IMR-90 (cell line): ENCODE measurements around the gene TRPM3. TPM values are rescaled to one million over a fixed set of nuclear protein-coding genes. Genes with fewer than 3 reads are reported as not detected.

ENCODE experiments used
- ATAC-seq: fragments of 200-7000 bp; cut with Tn5 transposase; 2 replicates; pipeline ENCODE4 v1.9.1; 2020; ENCODE audit warnings: low read depth, mild to moderate bottlenecking, moderate library complexity
- BruUV-seq: library from RNA; stranded (reverse); fragments of 400-500 nt; replicated peaks from 2 replicates; lab custom pipeline; 2021; lab: Mats Ljungman, UMichigan
- CTCF ChIA-PET: fragments of 300-600 bp; formaldehyde crosslinking; extraction: SDS; loops from one replicate; lab custom pipeline; 2021; ENCODE audit warnings: antibody characterized with exemption; lab: Yijun Ruan, JAX
- POLR2A ChIA-PET: fragments of 300-600 bp; sonication (Branson Sonifier 250); formaldehyde crosslinking; loops from one replicate; lab custom pipeline; 2022; ENCODE audit warnings: antibody characterized with exemption; ENCODE audit not compliant: unreplicated experiment; lab: Charles Lee
- DNase-seq: peaks from one replicate; pipeline ENCODE4 v3.0.0; 2013
- H2AFZ ChIP-seq: replicated peaks from 2 replicates; pipeline ENCODE3; 2013; ENCODE audit warnings: low read length, mild to moderate bottlenecking; ENCODE audit not compliant: poor library complexity
- H2AK5ac ChIP-seq: 2 replicates; pipeline ENCODE4 v1.6.1; 2013; ENCODE audit warnings: low read depth, low read length, inconsistent platforms
- H2AK9ac ChIP-seq: replicated peaks from 2 replicates; pipeline ENCODE3; 2013; ENCODE audit warnings: mild to moderate bottlenecking, low read depth, low read length, moderate library complexity; ENCODE audit not compliant: poor library complexity
- H2BK120ac ChIP-seq: 2 replicates; pipeline ENCODE4 v1.6.1; 2013; ENCODE audit warnings: low read depth, low read length, inconsistent platforms
- H2BK15ac ChIP-seq: 3 replicates; pipeline ENCODE4 v1.6.1; 2013; ENCODE audit warnings: low read depth, low read length, inconsistent platforms
- H2BK20ac ChIP-seq: 2 replicates; pipeline ENCODE4 v1.6.1; 2013; ENCODE audit warnings: low read depth, mild to moderate bottlenecking, inconsistent platforms, low read length, moderate library complexity
- H2BK5ac ChIP-seq: 2 replicates; pipeline ENCODE4 v1.6.1; 2013; ENCODE audit warnings: mild to moderate bottlenecking, low read depth, low read length, inconsistent platforms; ENCODE audit not compliant: poor library complexity, severe bottlenecking
- H3K14ac ChIP-seq: replicated peaks from 2 replicates; pipeline ENCODE4 v1.6.1; 2013; ENCODE audit warnings: low read depth, low read length, inconsistent platforms
- H3K18ac ChIP-seq: 2 replicates; pipeline ENCODE4 v1.6.1; 2013; ENCODE audit warnings: low read depth, low read length, control low read depth
- H3K23ac ChIP-seq: 2 replicates; pipeline ENCODE4 v1.6.1; 2013; ENCODE audit warnings: low read depth, low read length, inconsistent platforms
- H3K27ac ChIP-seq: 2 replicates; pipeline ENCODE4 v1.5.1; 2013; ENCODE audit warnings: mild to moderate bottlenecking, control low read depth, low read length; ENCODE audit not compliant: insufficient read depth
- H3K27me3 ChIP-seq: 2 replicates; pipeline ENCODE4 v1.6.1; 2013; ENCODE audit warnings: low read length; ENCODE audit not compliant: control insufficient read depth, insufficient read depth
- H3K36me3 ChIP-seq: 2 replicates; pipeline ENCODE4 v1.6.1; 2013; ENCODE audit warnings: low read length, mixed read lengths; ENCODE audit not compliant: control insufficient read depth, insufficient read depth
- H3K4ac ChIP-seq: 2 replicates; pipeline ENCODE4 v1.6.1; 2013; ENCODE audit warnings: low read depth, low read length, inconsistent platforms
- H3K4me1 ChIP-seq: 2 replicates; pipeline ENCODE4 v1.6.1; 2013; ENCODE audit warnings: low read length, mixed read lengths; ENCODE audit not compliant: control insufficient read depth, insufficient read depth
- H3K4me2 ChIP-seq: 2 replicates; pipeline ENCODE4 v1.6.1; 2013; ENCODE audit warnings: low read depth, mild to moderate bottlenecking, control low read depth, low read length, moderate library complexity
- H3K4me3 ChIP-seq: 2 replicates; pipeline ENCODE4 v1.5.1; 2013; ENCODE audit warnings: low read depth, mild to moderate bottlenecking, control low read depth, low read length, moderate library complexity; ENCODE audit not compliant: insufficient read depth
- H3K56ac ChIP-seq: 2 replicates; pipeline ENCODE4 v1.6.1; 2013; ENCODE audit warnings: low read length, inconsistent platforms; ENCODE audit not compliant: insufficient read depth; ENCODE audit errors: extremely low read depth
- H3K79me1 ChIP-seq, 2 experiments: 2 replicates each; pipeline ENCODE4 v1.6.1; 2013; ENCODE audit warnings: low read length in 2 of 2, inconsistent platforms in 1 of 2, low read depth in 1 of 2
- H3K9ac ChIP-seq: 2 replicates; pipeline ENCODE4 v1.6.1; 2013; ENCODE audit warnings: low read depth, low read length, control low read depth
- H3K9me1 ChIP-seq: 2 replicates; pipeline ENCODE4 v1.6.1; 2013; ENCODE audit warnings: low read length, inconsistent platforms; ENCODE audit not compliant: insufficient read depth
- H3K9me3 ChIP-seq: 2 replicates; pipeline ENCODE4 v1.6.1; 2013; ENCODE audit warnings: low read length; ENCODE audit not compliant: control insufficient read depth, insufficient read depth
- H4K20me1 ChIP-seq: 2 replicates; pipeline ENCODE4 v1.6.1; 2013; ENCODE audit warnings: low read length, inconsistent platforms; ENCODE audit not compliant: insufficient read depth
- H4K5ac ChIP-seq: 2 replicates; pipeline ENCODE4 v1.6.1; 2013; ENCODE audit warnings: mild to moderate bottlenecking, low read depth, low read length, control low read depth
- H4K8ac ChIP-seq, 2 experiments: 2 replicates each; pipeline ENCODE4 v1.6.1; 2013; ENCODE audit warnings: low read depth in 2 of 2, low read length in 2 of 2, control low read depth in 1 of 2, inconsistent platforms in 1 of 2
- H4K91ac ChIP-seq: 2 replicates; pipeline ENCODE4 v1.6.1; 2013; ENCODE audit warnings: low read depth, low read length, inconsistent platforms; ENCODE audit not compliant: insufficient read depth
- BHLHE40 ChIP-seq: fragments of 150-350 bp; IDR thresholded peaks from 2 replicates; pipeline ENCODE4 v1.6.1; 2016; ENCODE audit warnings: mild to moderate bottlenecking, low read depth, low read length
- CEBPB ChIP-seq: IDR thresholded peaks from 2 replicates; pipeline ENCODE4 v1.6.1; 2012; ENCODE audit warnings: low read depth, low read length, improper control_type of control experiment
- CHD1 ChIP-seq: IDR thresholded peaks from 2 replicates; pipeline ENCODE4 v1.6.1; 2012; ENCODE audit warnings: low read depth, low read length, improper control_type of control experiment
- CTCF ChIP-seq: conservative IDR thresholded peaks from 2 replicates; pipeline ENCODE4 v1.5.1; 2012; ENCODE audit warnings: mild to moderate bottlenecking, low read depth, low read length, improper control_type of control experiment
- ELK1 ChIP-seq: fragments of 150-350 bp; IDR thresholded peaks from 2 replicates; pipeline ENCODE4 v1.6.1; 2016; ENCODE audit warnings: low read depth, mild to moderate bottlenecking, low read length, moderate library complexity, borderline replicate concordance
- FOS ChIP-seq: fragments of 150-350 bp; IDR thresholded peaks from 2 replicates; pipeline ENCODE4 v1.6.1; 2016; ENCODE audit warnings: low read depth, low read length
- MAFK ChIP-seq: IDR thresholded peaks from 2 replicates; pipeline ENCODE4 v1.6.1; 2012; ENCODE audit warnings: low read depth, low read length, improper control_type of control experiment
- MAZ ChIP-seq: IDR thresholded peaks from 2 replicates; pipeline ENCODE4 v1.6.1; 2012; ENCODE audit warnings: low read depth, mild to moderate bottlenecking, low read length, improper control_type of control experiment, moderate library complexity, borderline replicate concordance
- MXI1 ChIP-seq: IDR thresholded peaks from 2 replicates; pipeline ENCODE4 v1.6.1; 2012; ENCODE audit warnings: low read depth, mild to moderate bottlenecking, low read length, moderate library complexity, borderline replicate concordance
- NFE2L2 ChIP-seq: fragments of 150-350 bp; IDR thresholded peaks from 2 replicates; pipeline ENCODE4 v1.6.1; 2016; ENCODE audit warnings: low read depth, mild to moderate bottlenecking, low read length
- POLR2A ChIP-seq: IDR thresholded peaks from 2 replicates; pipeline ENCODE4 v1.6.1; 2012; ENCODE audit warnings: mild to moderate bottlenecking, low read depth, low read length
- RAD21 ChIP-seq: IDR thresholded peaks from 2 replicates; pipeline ENCODE4 v1.6.1; 2012; ENCODE audit warnings: low read length, improper control_type of control experiment
- RCOR1 ChIP-seq: IDR thresholded peaks from 2 replicates; pipeline ENCODE4 v1.6.1; 2012; ENCODE audit warnings: mild to moderate bottlenecking, low read length, improper control_type of control experiment; ENCODE audit not compliant: insufficient replicate concordance
- RFX5 ChIP-seq: IDR thresholded peaks from 2 replicates; pipeline ENCODE4 v1.8.0; 2012; ENCODE audit warnings: low read depth, mild to moderate bottlenecking, low read length, moderate library complexity
- SMC3 ChIP-seq: fragments of 150-350 bp; IDR thresholded peaks from 2 replicates; pipeline ENCODE4 v1.6.1; 2016; ENCODE audit warnings: low read depth, mild to moderate bottlenecking, antibody characterized with exemption, low read length, moderate library complexity
- USF2 ChIP-seq: fragments of 150-350 bp; IDR thresholded peaks from 2 replicates; pipeline ENCODE4 v1.6.1; 2017; ENCODE audit warnings: mild to moderate bottlenecking, antibody characterized with exemption, low read length, low read depth
- WGBS, 2 experiments: methylation state at CpG; one replicate each; pipeline versions ENCODE4 v1.1.5 to v1.1.7; 2013; ENCODE audit warnings: missing lambda C conversion rate in 2 of 2; ENCODE audit not compliant: insufficient read length in 1 of 2; ENCODE audit errors: extremely low coverage in 2 of 2; 5-methylcytosine and 5-hydroxymethylcytosine counted together
- dilution Hi-C: fragments of 300-500 bp; cut with HindIII; formaldehyde crosslinking; loops from one replicate; pipeline ENCODE4 v1.14.3; 2018; ENCODE audit warnings: low sequenced_read_pairs; ENCODE audit not compliant: unreplicated experiment
- in situ Hi-C: fragments of 300-500 bp; cut with MboI; formaldehyde crosslinking; loops from 3 replicates; pipeline ENCODE4 v1.14.3; 2019; ENCODE audit warnings: low sequenced_read_pairs, inconsistent platforms, mixed read lengths
- intact Hi-C: fragments of 100-400 bp; cut with micrococcal nuclease; formaldehyde crosslinking; loops from 2 replicates; pipeline ENCODE4 v1.10.0; 2022
- polyA plus RNA-seq, 3 experiments: library from polyadenylated mRNA; depleted of rRNA; stranded (reverse); fragments of >200 nt; gene quantifications; 2 replicates each; pipeline ENCODE4 v1.2.3, GENCODE V29; 2012; ENCODE audit warnings: low replicate concordance in 1 of 3
- total RNA-seq: library from RNA; depleted of rRNA; stranded (reverse); fragments of >200 nt; gene quantifications from 2 replicates; pipeline ENCODE4 v1.2.3, GENCODE V29; 2012

TRPM3 gene
- total and polyA plus RNA-seq, 2 of the 4 experiments (the other 2 are of a cell fraction): not detected

- Histone ChIP-seq H3K4me3 (no peak overlapping the region), H2BK20ac (no peak overlapping the region), H3K36me3 (no peaks in the 10 kb centered on the region), H3K4me2 (no peak overlapping the region), H3K9ac (no peak overlapping the region), H3K9me1 (no peaks in the 10 kb centered on the region), H4K5ac (no peak overlapping the region), H2AK5ac (no peak overlapping the region), H3K79me1 (no peaks in the 10 kb centered on the region), H2AK9ac (no peak overlapping the region), H4K91ac (no peak overlapping the region), H3K27me3 (peaks cover 27% of the 10 kb centered on the region), H2BK120ac (no peak overlapping the region), H3K9me3 (no peaks in the 10 kb centered on the region), H3K4ac (no peak overlapping the region), H3K14ac (no peak overlapping the region), H3K23ac (no peak overlapping the region), H3K4me1 (no peaks in the 10 kb centered on the region), H3K18ac (no peak overlapping the region), H2BK15ac (no peak overlapping the region), H4K8ac (no peak overlapping the region), H4K20me1 (no peaks in the 10 kb centered on the region), H2BK5ac (no peak overlapping the region), H2AFZ (no peak overlapping the region), H3K27ac (no peak overlapping the region), H3K56ac (no peak overlapping the region)
- DNase-seq (no peak), ATAC-seq (no peak)
- dilution Hi-C loops (no loop called here), intact Hi-C loops (no loop called here), in situ Hi-C loops (no loop called here)
- WGBS, 2 experiments: 11% methylated on average over 1 of the region's 2 CpGs; no CpG with 5 or more reads in 1 of the 2 experiments
- ChIA-PET POLR2A (no interaction called here), CTCF (no interaction called here)
- no TSS peak for BruUV-seq
- TF ChIP-seq SMC3 (no peak), RAD21 (no peak), USF2 (no peak), RCOR1 (no peak), CTCF (no peak), RFX5 (no peak), CEBPB (no peak), MAFK (no peak), POLR2A (no peak), MAZ (no peak), MXI1 (no peak), NFE2L2 (no peak), FOS (no peak), CHD1 (no peak), ELK1 (no peak), BHLHE40 (no peak)
Measured at GRCh38 chr9:70940605-70941004, 180.8 kb downstream of the TRPM3 start.
